Right lobe of liver (tissue), 4 donors: ENCODE results near the gene SLC36A1.

ENCODE experiments used
- POLR2A ChIP-seq: fragments of 450-650 bp; IDR thresholded peaks from one replicate; pipeline ENCODE4 v1.6.1; 2017; ENCODE audit warnings: antibody characterized with exemption, mild to moderate bottlenecking
- TF ChIP-seq, protein P1 (sequence below), 4 donors: fragments of 200-600 bp in 3 of 4; fragments of 450-650 bp in 1 of 4; IDR thresholded peaks; one replicate each; pipeline versions ENCODE4 v1.5.1 to v1.8.0; 2016 to 2022; ENCODE audit warnings: antibody characterized with exemption in 4 of 4, mild to moderate bottlenecking in 2 of 4
- donor health status: DM: no; HTN: no; CAD: no.
- donor health status: DM: no; HTN: no; CAD: no.
- donor health status: DM: no; HTN: yes; CAD: no.

DNA sequence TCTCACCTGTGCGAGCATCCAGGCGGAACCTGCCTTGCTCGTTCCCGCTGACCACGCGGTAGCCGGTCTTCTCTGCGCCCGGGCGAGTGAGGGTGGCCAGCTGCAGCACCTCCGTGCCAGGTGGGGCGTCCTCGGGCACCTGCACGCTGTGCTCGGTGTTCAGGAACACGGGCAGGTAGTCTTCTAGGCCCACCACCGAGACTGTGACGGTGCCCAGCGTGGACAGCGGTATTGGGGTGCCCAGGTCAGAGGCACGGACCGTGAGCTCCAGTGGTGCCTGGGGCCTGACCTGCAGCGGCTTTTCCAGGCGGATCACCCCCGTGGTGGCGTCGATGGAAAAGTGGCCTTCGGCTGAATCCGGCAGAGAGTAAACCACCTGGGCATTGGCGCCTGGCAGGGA, 84.2 kb downstream of the SLC36A1 start:
- TF ChIP-seq, protein P1, sequence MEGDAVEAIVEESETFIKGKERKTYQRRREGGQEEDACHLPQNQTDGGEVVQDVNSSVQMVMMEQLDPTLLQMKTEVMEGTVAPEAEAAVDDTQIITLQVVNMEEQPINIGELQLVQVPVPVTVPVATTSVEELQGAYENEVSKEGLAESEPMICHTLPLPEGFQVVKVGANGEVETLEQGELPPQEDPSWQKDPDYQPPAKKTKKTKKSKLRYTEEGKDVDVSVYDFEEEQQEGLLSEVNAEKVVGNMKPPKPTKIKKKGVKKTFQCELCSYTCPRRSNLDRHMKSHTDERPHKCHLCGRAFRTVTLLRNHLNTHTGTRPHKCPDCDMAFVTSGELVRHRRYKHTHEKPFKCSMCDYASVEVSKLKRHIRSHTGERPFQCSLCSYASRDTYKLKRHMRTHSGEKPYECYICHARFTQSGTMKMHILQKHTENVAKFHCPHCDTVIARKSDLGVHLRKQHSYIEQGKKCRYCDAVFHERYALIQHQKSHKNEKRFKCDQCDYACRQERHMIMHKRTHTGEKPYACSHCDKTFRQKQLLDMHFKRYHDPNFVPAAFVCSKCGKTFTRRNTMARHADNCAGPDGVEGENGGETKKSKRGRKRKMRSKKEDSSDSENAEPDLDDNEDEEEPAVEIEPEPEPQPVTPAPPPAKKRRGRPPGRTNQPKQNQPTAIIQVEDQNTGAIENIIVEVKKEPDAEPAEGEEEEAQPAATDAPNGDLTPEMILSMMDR (IDR thresholded peaks at IDR 0.05) = no peak
- TF ChIP-seq POLR2A = no peak
